Astrocyte of the hippocampus (primary cell): ENCODE results near the gene PLA2G4D.

Experiments
- DNase-seq: peaks from one replicate; pipeline ENCODE4 v3.0.0; 2011; ENCODE audit warnings: low read depth, low spot score

Gene PLA2G4D

GRCh38 chr15:42072141-42072685 is 22.1 kb downstream of the PLA2G4D start:
- no peak for DNase-seq

GRCh38 chr15:42071717-42072116 is 22.6 kb downstream of the PLA2G4D start:
- DNase-seq: no peak

- no peak for DNase-seq
Measured at GRCh38 chr15:42070976-42071350, 23.4 kb downstream of the PLA2G4D start.

GRCh38 chr15:42070279-42070975 is 23.9 kb downstream of the PLA2G4D start:
- no peak for DNase-seq

- DNase-seq: no peak
Measured at GRCh38 chr15:42069496-42070278, 24.7 kb downstream of the PLA2G4D start.

- DNase-seq: no peak
Measured at GRCh38 chr15:42069025-42069424, 25.3 kb downstream of the PLA2G4D start.

- DNase-seq: no peak
Measured at GRCh38 chr15:42068601-42069000, 25.8 kb downstream of the PLA2G4D start.

GRCh38 chr15:42066764-42067415 is 27.5 kb downstream of the PLA2G4D start:
- DNase-seq: no peak

- DNase-seq: no peak
Measured at GRCh38 chr15:42065468-42065867, 28.9 kb downstream of the PLA2G4D start.

GRCh38 chr15:42065033-42065432 is 29.3 kb downstream of the PLA2G4D start:
- no peak for DNase-seq

- DNase-seq: no peak
Measured at GRCh38 chr15:42064271-42064670, 30.1 kb downstream of the PLA2G4D start.

- DNase-seq: no peak
Measured at GRCh38 chr15:42063122-42063848, 31.1 kb downstream of the PLA2G4D start.

GRCh38 chr15:42062284-42062806 is 32.0 kb downstream of the PLA2G4D start:
- DNase-seq: no peak

GRCh38 chr15:42060797-42061196 is 33.6 kb downstream of the PLA2G4D start:
- DNase-seq: no peak

GRCh38 chr15:42060477-42060763 is 33.9 kb downstream of the PLA2G4D start:
- DNase-seq: no peak

- peak; percentile 60 for DNase-seq
Measured at GRCh38 chr15:42059661-42060476, 34.5 kb downstream of the PLA2G4D start.

GRCh38 chr15:42058791-42059190 is 35.6 kb downstream of the PLA2G4D start:
- no peak for DNase-seq

GRCh38 chr15:42057799-42058646 is 36.3 kb downstream of the PLA2G4D start:
- DNase-seq: no peak

- peak; percentile 88 for DNase-seq
Measured at GRCh38 chr15:42056934-42057798, 37.2 kb downstream of the PLA2G4D start.
